Measurements from ENCODE around the gene ELOVL1. TPM values are rescaled to one million over a fixed set of nuclear protein-coding genes. Genes with fewer than 3 reads are reported as not detected.

The ELOVL1 gene
- total RNA-seq, 1 donor from 2014 or later: 18.7 TPM

DNA sequence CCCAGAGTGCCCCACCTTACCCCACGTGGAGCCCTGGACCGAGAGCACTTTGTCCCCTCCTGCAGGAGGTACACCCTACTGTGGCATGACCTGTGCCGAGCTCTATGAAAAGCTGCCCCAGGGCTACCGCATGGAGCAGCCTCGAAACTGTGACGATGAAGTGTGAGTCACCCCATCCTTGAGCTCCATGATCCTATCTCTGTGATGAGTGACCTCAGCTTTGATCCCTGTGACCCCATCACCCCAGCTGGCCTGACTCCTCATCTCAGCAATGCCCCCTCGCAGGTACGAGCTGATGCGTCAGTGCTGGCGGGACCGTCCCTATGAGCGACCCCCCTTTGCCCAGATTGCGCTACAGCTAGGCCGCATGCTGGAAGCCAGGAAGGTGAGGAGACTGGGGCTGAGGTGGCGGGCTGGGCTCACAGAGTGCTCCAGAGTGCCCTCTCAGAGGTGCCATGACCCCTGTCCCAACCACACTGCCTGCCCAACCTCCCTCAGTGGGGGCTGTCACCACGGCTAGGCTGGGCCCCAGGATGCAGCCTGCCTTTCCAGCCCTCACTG, 46.4 kb downstream of the ELOVL1 start:
- H3K9me3 Mint-ChIP-seq (ENCODE audit: unreplicated experiment): peaks cover 21% of the 10 kb centered on the region
- H3K4me1 Mint-ChIP-seq (ENCODE audit: low read depth, unreplicated experiment): peaks cover 18% of the 10 kb centered on the region
- peaks cover 20% of the 10 kb centered on the region for H3K36me3 Mint-ChIP-seq (ENCODE audit: unreplicated experiment)
- DNase-seq: no peak
- TF ChIP-seq, protein P1, sequence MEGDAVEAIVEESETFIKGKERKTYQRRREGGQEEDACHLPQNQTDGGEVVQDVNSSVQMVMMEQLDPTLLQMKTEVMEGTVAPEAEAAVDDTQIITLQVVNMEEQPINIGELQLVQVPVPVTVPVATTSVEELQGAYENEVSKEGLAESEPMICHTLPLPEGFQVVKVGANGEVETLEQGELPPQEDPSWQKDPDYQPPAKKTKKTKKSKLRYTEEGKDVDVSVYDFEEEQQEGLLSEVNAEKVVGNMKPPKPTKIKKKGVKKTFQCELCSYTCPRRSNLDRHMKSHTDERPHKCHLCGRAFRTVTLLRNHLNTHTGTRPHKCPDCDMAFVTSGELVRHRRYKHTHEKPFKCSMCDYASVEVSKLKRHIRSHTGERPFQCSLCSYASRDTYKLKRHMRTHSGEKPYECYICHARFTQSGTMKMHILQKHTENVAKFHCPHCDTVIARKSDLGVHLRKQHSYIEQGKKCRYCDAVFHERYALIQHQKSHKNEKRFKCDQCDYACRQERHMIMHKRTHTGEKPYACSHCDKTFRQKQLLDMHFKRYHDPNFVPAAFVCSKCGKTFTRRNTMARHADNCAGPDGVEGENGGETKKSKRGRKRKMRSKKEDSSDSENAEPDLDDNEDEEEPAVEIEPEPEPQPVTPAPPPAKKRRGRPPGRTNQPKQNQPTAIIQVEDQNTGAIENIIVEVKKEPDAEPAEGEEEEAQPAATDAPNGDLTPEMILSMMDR (IDR thresholded peaks at IDR 0.05; ENCODE audit: partially characterized antibody, unreplicated experiment): no peak
- H3K4me3 Mint-ChIP-seq (ENCODE audit: unreplicated experiment): no peak overlapping the region
- H3K27ac Mint-ChIP-seq (ENCODE audit: unreplicated experiment): no peak overlapping the region
- peaks cover 13% of the 10 kb centered on the region for H3K27me3 Mint-ChIP-seq (ENCODE audit: unreplicated experiment)

DNA sequence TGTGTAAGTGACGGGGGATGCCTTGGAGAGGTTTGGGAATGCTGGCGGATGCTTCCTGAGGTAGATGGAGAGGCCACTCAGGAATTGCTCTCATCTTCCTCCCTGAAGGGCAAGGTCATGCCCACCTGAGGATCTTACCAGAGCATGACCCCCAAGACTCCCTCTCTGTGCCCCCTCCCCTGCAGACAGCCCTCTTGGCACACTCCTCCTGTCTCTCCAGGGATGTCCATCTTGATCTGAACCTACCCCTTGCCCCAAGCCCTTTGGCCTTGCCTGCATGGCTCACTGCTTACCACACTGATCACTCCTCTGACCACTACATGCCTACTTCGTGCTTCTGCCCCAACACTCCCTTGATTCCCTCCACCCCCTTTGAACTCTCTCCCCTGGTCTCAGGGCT, 48.0 kb downstream of the ELOVL1 start:
- TF ChIP-seq, protein P1 (IDR thresholded peaks at IDR 0.05; ENCODE audit: partially characterized antibody, unreplicated experiment): no peak
- Mint-ChIP-seq H3K27me3 (ENCODE audit: unreplicated experiment) (peaks cover 16% of the 10 kb centered on the region), H3K4me3 (ENCODE audit: unreplicated experiment) (no peak overlapping the region), H3K9me3 (ENCODE audit: unreplicated experiment) (peaks cover 20% of the 10 kb centered on the region), H3K27ac (ENCODE audit: unreplicated experiment) (no peak overlapping the region), H3K36me3 (ENCODE audit: unreplicated experiment) (peaks cover 9% of the 10 kb centered on the region), H3K4me1 (ENCODE audit: low read depth, unreplicated experiment) (peaks cover 24% of the 10 kb centered on the region)
- DNase-seq: no peak

DNA sequence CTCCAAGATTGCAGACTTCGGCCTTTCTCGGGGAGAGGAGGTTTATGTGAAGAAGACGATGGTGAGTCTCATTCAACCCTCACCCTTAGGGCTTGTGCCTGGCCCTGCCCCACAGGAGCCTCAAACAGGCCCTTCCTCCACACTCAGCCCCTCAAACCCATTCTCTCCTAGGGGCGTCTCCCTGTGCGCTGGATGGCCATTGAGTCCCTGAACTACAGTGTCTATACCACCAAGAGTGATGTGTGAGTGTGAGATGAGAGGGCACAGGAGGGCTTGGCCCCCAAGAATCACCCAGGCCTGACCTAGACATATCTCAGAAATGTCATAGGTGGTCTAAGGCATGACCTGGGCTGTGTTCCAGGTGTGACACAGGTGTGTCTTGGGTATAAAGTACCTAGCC, 48.5 kb downstream of the ELOVL1 start:
- peak overlapping the region; percentile 98 for H3K27ac Mint-ChIP-seq (ENCODE audit: unreplicated experiment)
- peaks cover 17% of the 10 kb centered on the region for H3K27me3 Mint-ChIP-seq (ENCODE audit: unreplicated experiment)
- peaks cover 19% of the 10 kb centered on the region for H3K9me3 Mint-ChIP-seq (ENCODE audit: unreplicated experiment)
- H3K4me1 Mint-ChIP-seq (ENCODE audit: low read depth, unreplicated experiment): peaks cover 24% of the 10 kb centered on the region
- peaks cover 4% of the 10 kb centered on the region for H3K36me3 Mint-ChIP-seq (ENCODE audit: unreplicated experiment)
- H3K4me3 Mint-ChIP-seq (ENCODE audit: unreplicated experiment): no peak overlapping the region
- TF ChIP-seq, protein P1 (IDR thresholded peaks at IDR 0.05; ENCODE audit: partially characterized antibody, unreplicated experiment): no peak
- DNase-seq: no peak

DNA sequence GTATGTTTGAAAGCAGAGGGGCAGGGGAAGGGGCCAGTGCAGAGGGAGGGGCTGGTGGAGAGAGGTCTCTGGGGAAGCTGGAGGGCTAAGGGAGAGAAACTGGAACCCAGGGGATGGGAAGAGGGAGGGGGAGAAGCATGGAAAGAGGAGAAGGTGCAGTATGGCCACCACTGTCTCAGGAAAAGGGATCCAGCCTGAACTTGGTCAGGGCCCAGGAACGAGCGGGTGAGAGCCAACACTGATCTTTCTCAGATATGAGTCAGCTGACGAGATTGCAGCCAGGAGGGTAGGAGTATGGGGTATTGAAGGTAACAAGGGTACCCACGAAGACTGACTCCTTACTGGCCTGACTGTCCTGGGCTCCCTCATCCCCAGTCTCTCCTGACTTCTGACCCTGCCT, 49.0 kb downstream of the ELOVL1 start:
- H3K36me3 Mint-ChIP-seq (ENCODE audit: unreplicated experiment): no peaks in the 10 kb centered on the region
- H3K9me3 Mint-ChIP-seq (ENCODE audit: unreplicated experiment): peaks cover 20% of the 10 kb centered on the region
- H3K27me3 Mint-ChIP-seq (ENCODE audit: unreplicated experiment): peaks cover 17% of the 10 kb centered on the region
- peaks cover 24% of the 10 kb centered on the region for H3K4me1 Mint-ChIP-seq (ENCODE audit: low read depth, unreplicated experiment)
- H3K4me3 Mint-ChIP-seq (ENCODE audit: unreplicated experiment): no peak overlapping the region
- peak overlapping the region; percentile 98 for H3K27ac Mint-ChIP-seq (ENCODE audit: unreplicated experiment)
- TF ChIP-seq, protein P1 (IDR thresholded peaks at IDR 0.05; ENCODE audit: partially characterized antibody, unreplicated experiment): no peak
- DNase-seq: no peak

DNA sequence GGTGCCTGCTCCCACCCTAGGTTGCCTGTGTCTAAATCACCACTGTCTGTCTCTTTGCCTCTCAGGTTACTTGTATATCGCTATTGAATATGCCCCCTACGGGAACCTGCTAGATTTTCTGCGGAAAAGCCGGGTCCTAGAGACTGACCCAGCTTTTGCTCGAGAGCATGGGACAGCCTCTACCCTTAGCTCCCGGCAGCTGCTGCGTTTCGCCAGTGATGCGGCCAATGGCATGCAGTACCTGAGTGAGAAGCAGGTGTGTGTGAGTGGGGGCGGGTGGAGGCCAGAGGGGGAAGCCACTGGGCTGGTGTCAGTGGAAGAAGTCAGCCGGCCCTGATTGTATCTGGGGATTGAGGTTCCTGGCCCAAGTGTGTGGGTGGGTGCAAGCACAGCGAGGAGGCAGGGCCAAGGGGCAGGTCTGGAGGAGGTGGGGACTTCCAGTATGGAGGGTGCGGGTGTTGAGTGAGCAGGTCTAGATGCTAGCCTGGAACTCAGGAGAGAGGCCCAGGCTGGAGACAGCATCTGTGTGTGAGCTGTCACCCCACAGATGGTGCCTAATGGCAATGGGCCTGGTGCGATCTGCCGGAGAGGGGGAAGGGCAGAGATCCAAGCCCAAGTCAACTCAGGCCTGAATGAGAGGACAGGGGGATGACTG, 49.9 kb downstream of the ELOVL1 start:
- H3K27ac Mint-ChIP-seq (ENCODE audit: unreplicated experiment): peak overlapping the region; percentile 98
- H3K36me3 Mint-ChIP-seq (ENCODE audit: unreplicated experiment): no peaks in the 10 kb centered on the region
- DNase-seq: peak; percentile 74
- H3K27me3 Mint-ChIP-seq (ENCODE audit: unreplicated experiment): peaks cover 17% of the 10 kb centered on the region
- TF ChIP-seq, protein P1 (IDR thresholded peaks at IDR 0.05; ENCODE audit: partially characterized antibody, unreplicated experiment): no peak
- peaks cover 24% of the 10 kb centered on the region for H3K4me1 Mint-ChIP-seq (ENCODE audit: low read depth, unreplicated experiment)
- peak overlapping the region; percentile 78 for H3K4me3 Mint-ChIP-seq (ENCODE audit: unreplicated experiment)
- H3K9me3 Mint-ChIP-seq (ENCODE audit: unreplicated experiment): peaks cover 20% of the 10 kb centered on the region

Data from glutamatergic neuron (in vitro differentiated cells).